Urothelium cell line (cell line): ENCODE data around the gene MUC22.
A peak's percentile ranks its signal among the peaks of the same experiment; 100 is the strongest.
"Not testable (repeated sequence)": the region's sequence is repeated elsewhere in the genome, so short reads cannot be mapped to it uniquely, and the experiment has no call there.

Experiments
- DNase-seq: peaks from one replicate; pipeline ENCODE4 v3.0.0; 2011; ENCODE audit warnings: low spot score, mixed read lengths
- FAIRE-seq: peaks from 2 replicates; lab custom pipeline; 2011; peaks lifted over from hg19 to GRCh38; lab: Jason Lieb, UNC

Gene MUC22

GRCh38 chr6:31035862-31036497, 25.7 kb downstream of the MUC22 start:
- DNase-seq (no peak), FAIRE-seq (no peak)

- DNase-seq, result no peak
- no peak for FAIRE-seq
Measured at GRCh38 chr6:31037169-31037568, 26.9 kb downstream of the MUC22 start.

- DNase-seq (no peak), FAIRE-seq (no peak)
Measured at GRCh38 chr6:31037682-31038081, 27.4 kb downstream of the MUC22 start.

- no peak for DNase-seq
Measured at GRCh38 chr6:31038559-31038958, 28.3 kb downstream of the MUC22 start.

DNA sequence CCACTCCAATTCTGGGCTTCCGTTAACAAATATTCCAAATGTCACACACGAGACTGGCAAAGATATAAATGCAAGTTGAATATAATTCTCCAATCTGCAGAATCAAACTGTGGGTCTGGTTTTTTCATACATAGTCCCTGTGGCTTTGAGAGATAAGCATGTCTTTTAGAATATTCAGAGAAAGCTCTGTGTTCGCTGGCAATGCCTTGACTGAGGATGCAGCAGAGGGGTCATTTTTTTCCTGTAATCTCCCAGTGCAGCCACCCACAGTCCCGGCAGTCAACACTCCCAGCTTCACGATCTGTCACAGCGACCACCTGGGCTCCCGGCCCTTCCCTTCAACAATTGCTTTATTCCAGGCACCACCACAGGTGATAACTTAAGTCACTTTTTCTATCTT, 30.5 kb downstream of the MUC22 start:
- no peak for FAIRE-seq

More at GRCh38 chr6:31038559-31038958, 28.3 kb downstream of the MUC22 start:
- no peak for FAIRE-seq

GRCh38 chr6:31041372-31041974, 31.2 kb downstream of the MUC22 start:
- no peak for DNase-seq
- no peak for FAIRE-seq

More for the DNA sequence above, 30.5 kb downstream of the MUC22 start:
- no peak for DNase-seq

GRCh38 chr6:31042806-31043205, 32.5 kb downstream of the MUC22 start:
- peak; percentile 34 for DNase-seq
- no peak for FAIRE-seq

- no peak for FAIRE-seq
- DNase-seq, result no peak
Measured at GRCh38 chr6:31048099-31048498, 37.8 kb downstream of the MUC22 start.

GRCh38 chr6:31049518-31049917, 39.2 kb downstream of the MUC22 start:
- DNase-seq, result no peak
- FAIRE-seq, result no peak

DNA sequence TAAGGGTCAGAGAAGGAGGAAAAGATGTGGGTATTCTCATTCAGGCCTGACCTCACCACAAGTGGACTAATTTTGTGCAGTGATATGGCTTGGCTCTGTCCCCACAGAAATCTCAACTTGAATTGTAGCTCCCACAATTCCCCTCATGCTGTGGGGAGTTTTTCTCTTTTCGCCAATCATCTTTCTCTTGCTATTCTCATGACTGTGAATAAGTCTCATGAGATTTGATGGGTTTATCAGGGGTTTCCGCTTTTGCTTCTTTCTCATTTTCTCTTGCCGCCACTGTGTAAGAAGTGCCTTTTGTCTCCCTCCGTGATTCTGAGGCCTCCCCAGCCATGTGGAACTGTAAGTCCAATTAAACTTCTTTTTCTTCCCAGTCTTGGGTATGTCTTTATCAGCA, 42.9 kb downstream of the MUC22 start:
- not testable (repeated sequence) for FAIRE-seq

DNA sequence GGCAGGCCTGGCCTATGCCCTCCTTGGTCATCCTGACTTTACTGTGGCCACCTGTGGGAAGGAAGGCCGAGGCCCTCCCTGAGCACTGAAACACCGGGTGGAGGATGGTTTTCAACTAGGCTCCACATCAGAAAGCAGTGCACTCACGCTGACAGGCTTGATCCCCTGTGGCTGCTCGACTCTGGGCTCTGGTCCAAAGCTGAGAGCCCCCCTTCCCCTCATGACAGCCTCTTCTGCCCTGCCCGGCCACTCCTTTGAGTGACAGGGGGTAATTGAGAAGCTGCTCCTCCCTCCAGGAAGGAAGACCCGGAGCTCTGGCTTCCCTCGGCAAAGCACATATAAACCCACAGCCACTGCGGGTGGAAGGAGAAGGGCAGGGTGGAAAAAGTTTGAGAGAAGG, 43.6 kb downstream of the MUC22 start:
- DNase-seq (no peak), FAIRE-seq (no peak)

More for the DNA sequence above, 42.9 kb downstream of the MUC22 start:
- DNase-seq, result not testable (repeated sequence)

DNA sequence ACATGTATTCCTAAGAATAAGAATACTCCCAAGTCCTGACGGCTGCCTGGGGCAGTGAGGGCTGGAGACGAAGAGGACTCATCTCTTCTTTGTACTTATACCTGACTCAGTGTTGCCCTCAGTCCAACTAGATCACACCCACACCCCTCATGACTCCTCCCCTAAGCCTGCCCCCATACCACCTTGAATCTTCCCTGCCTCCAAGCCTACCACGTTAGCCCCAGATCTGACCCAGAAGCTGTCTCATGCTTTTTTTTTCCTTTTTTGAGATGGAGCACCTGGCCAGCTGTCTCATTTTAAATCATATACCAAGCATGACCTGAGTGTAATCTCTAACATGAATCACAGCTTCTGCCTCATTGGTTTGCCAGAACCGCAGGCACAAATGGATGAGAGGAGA, 45.2 kb downstream of the MUC22 start:
- FAIRE-seq, result no peak

GRCh38 chr6:31057426-31058003, 47.2 kb downstream of the MUC22 start:
- FAIRE-seq, result no peak
- peak; percentile 53 for DNase-seq

More for the DNA sequence above, 45.2 kb downstream of the MUC22 start:
- no peak for DNase-seq

DNA sequence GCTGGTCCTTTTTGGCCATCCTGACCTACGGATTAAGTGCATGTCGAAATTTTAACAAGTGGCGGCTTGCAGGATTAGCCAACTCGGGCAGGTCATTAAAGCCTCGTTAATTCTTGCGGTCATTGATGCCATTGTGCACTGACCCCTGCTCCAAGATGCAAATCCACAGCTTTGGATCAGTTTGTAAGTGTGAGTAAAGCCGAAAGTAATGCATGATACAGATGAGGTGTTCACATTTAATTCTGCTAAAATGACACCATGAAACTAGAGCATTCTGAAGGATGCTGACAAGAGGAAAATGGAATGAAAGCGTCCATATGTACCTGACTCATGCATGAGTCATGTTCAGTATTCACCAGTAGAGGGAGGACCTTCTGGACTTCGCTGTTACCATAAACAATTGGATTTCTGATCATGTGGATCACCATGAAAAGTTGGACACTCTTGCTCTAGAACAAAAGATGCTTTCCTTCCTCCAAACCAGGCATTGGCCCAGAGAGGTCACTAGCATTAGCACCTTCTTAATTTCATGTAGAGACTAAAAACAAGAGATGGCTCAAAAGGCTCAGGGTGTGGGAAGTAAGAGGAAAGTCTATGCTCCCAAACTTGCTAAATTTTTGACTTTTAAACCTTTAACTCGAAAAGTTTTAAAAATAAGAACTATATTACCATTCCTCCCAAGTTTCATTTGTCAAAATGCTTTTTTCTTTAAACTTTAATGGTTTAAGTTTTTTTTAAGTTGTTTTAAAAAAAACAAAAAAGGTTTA, 48.0 kb downstream of the MUC22 start:
- peak; percentile 81 for DNase-seq
- no peak for FAIRE-seq

DNA sequence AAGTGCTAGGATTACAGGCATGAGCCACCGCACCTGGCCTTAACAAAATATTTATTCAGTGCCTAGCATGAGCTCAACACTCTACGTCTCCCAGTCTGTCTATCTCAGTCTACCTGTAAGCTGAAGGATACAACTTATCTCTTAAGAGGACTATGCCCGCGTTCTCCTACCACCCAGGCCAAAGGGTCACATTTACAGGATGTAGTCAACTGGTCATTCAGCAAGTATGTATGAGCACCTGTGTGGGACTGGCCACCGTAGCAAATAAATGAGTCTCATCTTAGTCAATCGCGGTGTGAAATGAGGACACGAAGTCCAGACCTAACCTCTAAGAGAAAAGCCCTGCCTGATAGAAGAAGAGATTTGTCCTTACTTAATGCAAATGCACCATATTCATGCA, 49.9 kb downstream of the MUC22 start:
- no peak for FAIRE-seq
- no peak for DNase-seq

- no peak for FAIRE-seq
Measured at GRCh38 chr6:31063906-31064435, 53.7 kb downstream of the MUC22 start.

DNA sequence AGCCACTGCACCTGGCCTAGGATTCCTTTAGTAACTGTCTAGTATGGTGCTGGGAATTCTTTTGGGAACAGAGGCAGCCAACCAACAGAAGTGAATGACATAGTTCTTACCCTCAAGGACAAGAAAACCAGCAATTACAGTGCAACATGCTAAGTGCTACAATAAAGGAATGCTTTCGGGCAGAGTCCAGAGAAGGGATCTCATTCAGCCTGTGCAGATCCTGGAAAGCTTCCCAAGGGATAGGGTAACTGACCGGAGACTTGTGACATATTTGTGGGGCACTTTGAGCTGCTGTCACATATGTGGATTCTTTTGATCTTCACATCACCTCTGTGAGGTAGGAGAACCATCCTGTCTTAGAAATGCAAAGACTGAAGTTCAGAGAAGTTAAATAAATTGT, 55.3 kb downstream of the MUC22 start:
- FAIRE-seq, result no peak

More at GRCh38 chr6:31063906-31064435, 53.7 kb downstream of the MUC22 start:
- DNase-seq, result no peak

DNA sequence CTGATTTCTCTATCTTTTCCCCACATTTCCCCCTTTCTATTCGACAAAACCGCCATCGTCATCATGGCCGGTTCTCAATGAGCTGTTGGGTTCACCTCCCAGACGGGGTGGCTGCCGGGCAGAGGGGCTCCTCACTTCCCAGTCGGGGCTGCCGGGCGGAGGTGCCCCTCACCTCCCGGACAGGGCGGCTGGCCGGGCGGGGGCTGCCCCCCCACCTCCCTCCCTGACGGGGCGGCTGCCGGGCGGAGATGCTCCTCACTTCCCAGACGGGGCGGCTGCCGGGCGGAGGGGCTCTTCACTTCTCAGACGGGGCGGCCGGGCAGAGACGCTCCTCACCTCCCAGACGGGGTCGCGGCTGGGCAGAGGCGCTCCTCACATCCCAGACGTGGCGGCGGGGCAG, 56.8 kb downstream of the MUC22 start:
- not testable (repeated sequence) for FAIRE-seq, DNase-seq

More for the DNA sequence above, 55.3 kb downstream of the MUC22 start:
- no peak for DNase-seq

GRCh38 chr6:31067891-31068668, 57.8 kb downstream of the MUC22 start:
- not testable (repeated sequence) for FAIRE-seq, DNase-seq

DNA sequence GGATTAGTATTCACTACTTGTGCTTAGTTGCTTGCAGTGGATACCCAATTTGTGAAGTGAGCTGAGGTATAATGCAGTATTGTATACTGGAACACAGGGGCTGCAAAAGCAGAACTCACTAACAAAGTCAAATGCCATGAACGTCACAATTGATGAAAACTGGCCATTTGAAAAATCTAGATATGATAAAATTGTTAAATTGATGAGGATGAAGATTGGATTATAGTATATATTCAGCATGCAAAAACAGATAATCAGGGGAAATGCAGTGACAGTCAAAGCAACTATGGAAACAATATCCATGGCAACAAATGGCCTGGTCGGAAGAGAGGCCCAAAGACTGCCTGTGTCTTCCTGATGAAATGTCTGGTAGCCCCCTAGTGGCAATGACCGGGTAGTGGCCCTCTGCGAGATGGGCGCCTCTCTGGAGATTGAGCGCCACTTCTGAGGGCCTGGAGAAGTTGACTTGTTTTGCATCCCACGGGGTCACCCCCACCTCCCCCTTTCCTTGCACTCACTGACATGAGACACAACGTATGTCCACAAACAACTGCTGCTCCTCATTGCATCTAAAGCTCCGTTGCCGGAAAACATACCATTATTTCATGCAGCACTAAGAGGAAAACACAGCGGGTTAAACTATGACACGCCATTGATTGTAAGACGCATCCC, 58.5 kb downstream of the MUC22 start:
- peak; percentile 13 for FAIRE-seq
- DNase-seq, result peak; percentile 86
